ENCODE results near the gene SYCE1L. TPM values are rescaled to one million over a fixed set of nuclear protein-coding genes. Genes with fewer than 3 reads are reported as not detected.

Gene SYCE1L
- total RNA-seq, 4 donors from 2014 or later = 0.85 to 2.3 TPM; not detected in 2

GRCh38 chr16:77206533-77206932 is 7.3 kb downstream of the SYCE1L start:
- no peak for DNase-seq (ENCODE audit: low spot score in 2 of 2)
- 95% methylated on average over 2 of the region's 2 CpGs for WGBS
- Histone ChIP-seq H3K36me3 (no peaks in the 10 kb centered on the region), H3K27me3 (no peaks in the 10 kb centered on the region), H3K4me3 (no peak overlapping the region), H3K4me1 (no peaks in the 10 kb centered on the region), H3K9me3 (no peaks in the 10 kb centered on the region), H3K27ac (no peak overlapping the region)
- no peak for TF ChIP-seq EP300 (IDR thresholded peaks at IDR 0.05)
- TF ChIP-seq POLR2AphosphoS5 (IDR thresholded peaks at IDR 0.05) = no peak
- no peak for TF ChIP-seq CTCF (IDR thresholded peaks at IDR 0.05)
- TF ChIP-seq POLR2A (IDR thresholded peaks at IDR 0.05) = no peak

- Histone ChIP-seq H3K4me3 (no peak overlapping the region), H3K27ac (no peak overlapping the region), H3K27me3 (no peaks in the 10 kb centered on the region), H3K4me1 (peaks cover 4% of the 10 kb centered on the region), H3K36me3 (no peaks in the 10 kb centered on the region), H3K9me3 (no peaks in the 10 kb centered on the region)
- DNase-seq (ENCODE audit: low spot score in 2 of 2) = no peak
- 75% methylated on average over 5 of the region's 5 CpGs for WGBS
- no peak for TF ChIP-seq CTCF (IDR thresholded peaks at IDR 0.05)
- no peak for TF ChIP-seq EP300 (IDR thresholded peaks at IDR 0.05)
- TF ChIP-seq POLR2A (IDR thresholded peaks at IDR 0.05) = no peak
- TF ChIP-seq POLR2AphosphoS5 (IDR thresholded peaks at IDR 0.05) = no peak
These were observed 7.8 kb downstream of the SYCE1L start for GRCh38 chr16:77207030-77207429.

GRCh38 chr16:77208382-77208781 is 9.2 kb downstream of the SYCE1L start:
- no peak for TF ChIP-seq POLR2A (IDR thresholded peaks at IDR 0.05)
- no peak for TF ChIP-seq POLR2AphosphoS5 (IDR thresholded peaks at IDR 0.05)
- Histone ChIP-seq H3K27ac (no peak overlapping the region), H3K27me3 (no peaks in the 10 kb centered on the region), H3K4me1 (peaks cover 14% of the 10 kb centered on the region), H3K36me3 (no peaks in the 10 kb centered on the region), H3K9me3 (no peaks in the 10 kb centered on the region), H3K4me3 (no peak overlapping the region)
- no peak for DNase-seq (ENCODE audit: low spot score in 2 of 2)
- WGBS = 96% methylated on average over 3 of the region's 3 CpGs

GRCh38 chr16:77211880-77212740 is 12.9 kb downstream of the SYCE1L start:
- WGBS = 2% methylated on average over 32 of the region's 66 CpGs
- Histone ChIP-seq H3K27ac (peak overlapping the region; percentile 72), H3K4me1 (peaks cover 17% of the 10 kb centered on the region), H3K4me3 (peak overlapping the region; percentile 72), H3K9me3 (no peaks in the 10 kb centered on the region), H3K36me3 (no peaks in the 10 kb centered on the region), H3K27me3 (no peaks in the 10 kb centered on the region)
- no peak for TF ChIP-seq POLR2AphosphoS5 (IDR thresholded peaks at IDR 0.05)
- no peak for TF ChIP-seq EP300 (IDR thresholded peaks at IDR 0.05)
- DNase-seq (ENCODE audit: low spot score in 2 of 2) = peak; percentile 74 to 86

GRCh38 chr16:77212741-77213541 is 13.7 kb downstream of the SYCE1L start:
- H3K4me3 ChIP-seq = peak overlapping the region; percentile 72
- TF ChIP-seq EP300 (IDR thresholded peaks at IDR 0.05) (no peak), POLR2A (IDR thresholded peaks at IDR 0.05) (peak in 1 of 2 donors; percentile 7)
- peaks cover 17% of the 10 kb centered on the region for H3K4me1 ChIP-seq
- no peaks in the 10 kb centered on the region for H3K9me3 ChIP-seq
- DNase-seq (ENCODE audit: low spot score in 2 of 2) = peak; percentile 81 to 83
- H3K27ac ChIP-seq = peak overlapping the region; percentile 72
- H3K27me3 ChIP-seq = no peaks in the 10 kb centered on the region
- WGBS = 78% methylated on average over 7 of the region's 62 CpGs
- no peaks in the 10 kb centered on the region for H3K36me3 ChIP-seq

GRCh38 chr16:77213542-77214106 is 14.4 kb downstream of the SYCE1L start:
- Histone ChIP-seq H3K4me1 (peaks cover 17% of the 10 kb centered on the region), H3K9me3 (no peaks in the 10 kb centered on the region), H3K27ac (no peak overlapping the region), H3K36me3 (no peaks in the 10 kb centered on the region), H3K4me3 (no peak overlapping the region), H3K27me3 (no peaks in the 10 kb centered on the region)
- DNase-seq (ENCODE audit: low spot score in 2 of 2) = no peak
- no peak for TF ChIP-seq EP300 (IDR thresholded peaks at IDR 0.05)
- TF ChIP-seq POLR2AphosphoS5 (IDR thresholded peaks at IDR 0.05) = no peak
- no peak for TF ChIP-seq CTCF (IDR thresholded peaks at IDR 0.05)
- no peak for TF ChIP-seq POLR2A (IDR thresholded peaks at IDR 0.05)
- 86% methylated on average over 15 of the region's 15 CpGs for WGBS
